Fibroblast of villous mesenchyme (primary cell): ENCODE measurements around the gene HOMEZ. TPM values are rescaled to one million over a fixed set of nuclear protein-coding genes. Genes with fewer than 3 reads are reported as not detected.

Experiments
- DNase-seq: peaks from one replicate; pipeline ENCODE4 v3.0.0-alpha.2; 2010; ENCODE audit warnings: low read depth
- H3K4me3 ChIP-seq: 2 replicates; pipeline ENCODE4 v1.5.1; 2011; ENCODE audit warnings: low read depth, mild to moderate bottlenecking, low read length
- CTCF ChIP-seq: IDR thresholded peaks from 2 replicates; pipeline ENCODE4 v1.5.1; 2012; ENCODE audit warnings: low read depth, mild to moderate bottlenecking, low read length; ENCODE audit not compliant: insufficient read depth
- total RNA-seq: library from RNA; depleted of rRNA; stranded (reverse); fragments of >200 nt; gene quantifications from 2 replicates; pipeline ENCODE4 v1.2.3, GENCODE V29; 2012

HOMEZ gene
- total RNA-seq, 1 donor, result 6.0 TPM

GRCh38 chr14:23324455-23324846, 38.5 kb upstream of the HOMEZ start:
- TF ChIP-seq CTCF, result no peak
- peak; percentile 5 for DNase-seq
- H3K4me3 ChIP-seq, result no peak overlapping the region

GRCh38 chr14:23323838-23324454, 38.0 kb upstream of the HOMEZ start:
- H3K4me3 ChIP-seq, result no peak overlapping the region
- TF ChIP-seq CTCF, result no peak
- no peak for DNase-seq

- no peak for DNase-seq
- H3K4me3 ChIP-seq, result peak overlapping the region; percentile 90
- TF ChIP-seq CTCF, result no peak
Measured at GRCh38 chr14:23322568-23323517, 36.9 kb upstream of the HOMEZ start.

- DNase-seq, result peak; percentile 42
- TF ChIP-seq CTCF, result no peak
- H3K4me3 ChIP-seq, result peak overlapping the region; percentile 90
Measured at GRCh38 chr14:23321572-23322547, 35.9 kb upstream of the HOMEZ start.

GRCh38 chr14:23320584-23321571, 34.9 kb upstream of the HOMEZ start, which contains the start of gene PABPN1:
PABPN1 (plus strand) TSS chr14:23321457; CDS start chr14:23321470, 13 bp downstream.
- TF ChIP-seq CTCF, result no peak
- peak; percentile 100 for DNase-seq
- H3K4me3 ChIP-seq, result peak within 1 kb of the TSS; percentile 90
